Stimulated activated CD4-positive, alpha-beta T cell treated with anti-CD3 and anti-CD28 coated beads, Interleukin-15, amount 100 ng/mL, for 24 hours (primary cell): Measurements from ENCODE around the gene GRAP2.

Experiments
- DNase-seq: peaks from one replicate; pipeline ENCODE4 v3.0.0-alpha.2; 2020

GRAP2 gene

DNA sequence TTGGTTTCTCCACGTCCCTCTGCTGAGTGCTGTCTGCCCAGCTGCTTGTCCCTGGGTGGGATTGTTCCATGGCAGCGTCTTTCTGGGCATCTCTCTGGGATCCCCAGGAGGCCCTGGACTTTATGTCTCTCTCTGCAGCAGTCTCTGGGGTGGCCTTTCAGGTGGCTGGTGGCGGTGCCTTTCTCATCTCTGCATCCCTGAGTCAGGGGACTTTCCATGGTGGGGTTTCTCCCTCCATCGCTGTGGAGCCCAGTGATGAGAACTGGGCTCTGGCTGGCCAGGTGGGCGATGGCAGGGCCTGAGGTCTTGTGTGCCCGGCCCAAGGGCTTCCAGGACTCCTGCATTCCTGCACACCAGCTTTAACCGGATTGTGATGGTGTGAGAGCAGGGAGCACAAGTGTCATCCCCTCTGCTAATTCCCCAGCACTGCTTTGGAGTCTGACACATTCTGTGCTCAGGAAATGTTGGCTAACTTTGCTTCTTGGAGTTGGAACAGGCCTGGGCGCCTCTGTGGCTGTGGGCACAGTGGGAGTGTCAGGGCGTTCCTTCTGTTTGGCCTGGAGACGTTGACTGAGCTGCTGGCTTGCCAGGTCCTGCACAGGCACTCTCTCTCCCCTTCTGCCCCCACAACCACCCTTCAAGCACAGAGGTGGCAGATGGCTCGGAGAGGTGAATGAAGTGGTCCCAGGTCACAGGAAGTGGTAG, 121.8 kb downstream of the GRAP2 start:
- DNase-seq = no peak
